Measurements from ENCODE around the gene DHRS7B. TPM values are rescaled to one million over a fixed set of nuclear protein-coding genes. Genes with fewer than 3 reads are reported as not detected.

Gene DHRS7B
- total and polyA plus RNA-seq, 4 donors: 14.3 to 21.9 (median 18.7) TPM

DNA sequence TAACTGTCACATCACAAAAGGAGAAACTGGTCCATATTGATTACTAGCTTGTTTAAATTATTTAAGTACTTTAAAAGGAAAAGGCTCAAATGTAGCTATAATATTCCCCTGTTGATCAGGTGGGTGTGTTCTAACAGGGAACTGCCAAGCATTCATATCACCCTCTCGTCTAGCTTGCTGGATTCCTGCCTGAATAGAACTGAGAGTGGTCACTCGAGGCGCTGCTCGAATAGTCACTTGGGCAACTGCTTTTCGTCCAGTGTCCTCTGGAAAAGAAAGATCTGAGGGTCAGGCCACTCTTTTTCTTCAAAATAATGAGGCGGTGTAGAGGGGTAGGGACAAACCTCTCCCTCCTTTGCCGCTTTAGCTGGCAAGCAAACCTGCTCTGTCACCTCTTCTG, 47.6 kb upstream of the DHRS7B start:
- TF ChIP-seq YY1 (IDR thresholded peaks at IDR 0.05) (no peak), JUND (IDR thresholded peaks at IDR 0.05) (no peak), EGR1 (IDR thresholded peaks at IDR 0.05; ENCODE audit: low read depth in 2 of 2) (no peak), GABPA (IDR thresholded peaks at IDR 0.05 in 1 of 2, conservative IDR thresholded peaks at IDR 0.05 in 1 of 2) (no peak), SP1 (IDR thresholded peaks at IDR 0.05) (no peak), NR2F2 (IDR thresholded peaks at IDR 0.05) (no peak), TAF1 (conservative IDR thresholded peaks at IDR 0.05) (no peak), RAD21 (IDR thresholded peaks at IDR 0.05) (no peak), HNF4G (IDR thresholded peaks at IDR 0.05) (no peak), RXRA (IDR thresholded peaks at IDR 0.05) (no peak), FOXA2 (IDR thresholded peaks at IDR 0.05) (no peak), FOXA1 (IDR thresholded peaks at IDR 0.05) (no peak), HNF4A (conservative IDR thresholded peaks at IDR 0.05) (no peak)
- TF ChIP-seq, protein P1, sequence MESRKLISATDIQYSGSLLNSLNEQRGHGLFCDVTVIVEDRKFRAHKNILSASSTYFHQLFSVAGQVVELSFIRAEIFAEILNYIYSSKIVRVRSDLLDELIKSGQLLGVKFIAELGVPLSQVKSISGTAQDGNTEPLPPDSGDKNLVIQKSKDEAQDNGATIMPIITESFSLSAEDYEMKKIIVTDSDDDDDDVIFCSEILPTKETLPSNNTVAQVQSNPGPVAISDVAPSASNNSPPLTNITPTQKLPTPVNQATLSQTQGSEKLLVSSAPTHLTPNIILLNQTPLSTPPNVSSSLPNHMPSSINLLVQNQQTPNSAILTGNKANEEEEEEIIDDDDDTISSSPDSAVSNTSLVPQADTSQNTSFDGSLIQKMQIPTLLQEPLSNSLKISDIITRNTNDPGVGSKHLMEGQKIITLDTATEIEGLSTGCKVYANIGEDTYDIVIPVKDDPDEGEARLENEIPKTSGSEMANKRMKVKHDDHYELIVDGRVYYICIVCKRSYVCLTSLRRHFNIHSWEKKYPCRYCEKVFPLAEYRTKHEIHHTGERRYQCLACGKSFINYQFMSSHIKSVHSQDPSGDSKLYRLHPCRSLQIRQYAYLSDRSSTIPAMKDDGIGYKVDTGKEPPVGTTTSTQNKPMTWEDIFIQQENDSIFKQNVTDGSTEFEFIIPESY (IDR thresholded peaks at IDR 0.05): no peak
- TF ChIP-seq, protein P2, sequence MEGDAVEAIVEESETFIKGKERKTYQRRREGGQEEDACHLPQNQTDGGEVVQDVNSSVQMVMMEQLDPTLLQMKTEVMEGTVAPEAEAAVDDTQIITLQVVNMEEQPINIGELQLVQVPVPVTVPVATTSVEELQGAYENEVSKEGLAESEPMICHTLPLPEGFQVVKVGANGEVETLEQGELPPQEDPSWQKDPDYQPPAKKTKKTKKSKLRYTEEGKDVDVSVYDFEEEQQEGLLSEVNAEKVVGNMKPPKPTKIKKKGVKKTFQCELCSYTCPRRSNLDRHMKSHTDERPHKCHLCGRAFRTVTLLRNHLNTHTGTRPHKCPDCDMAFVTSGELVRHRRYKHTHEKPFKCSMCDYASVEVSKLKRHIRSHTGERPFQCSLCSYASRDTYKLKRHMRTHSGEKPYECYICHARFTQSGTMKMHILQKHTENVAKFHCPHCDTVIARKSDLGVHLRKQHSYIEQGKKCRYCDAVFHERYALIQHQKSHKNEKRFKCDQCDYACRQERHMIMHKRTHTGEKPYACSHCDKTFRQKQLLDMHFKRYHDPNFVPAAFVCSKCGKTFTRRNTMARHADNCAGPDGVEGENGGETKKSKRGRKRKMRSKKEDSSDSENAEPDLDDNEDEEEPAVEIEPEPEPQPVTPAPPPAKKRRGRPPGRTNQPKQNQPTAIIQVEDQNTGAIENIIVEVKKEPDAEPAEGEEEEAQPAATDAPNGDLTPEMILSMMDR (IDR thresholded peaks at IDR 0.05; ENCODE audit: low read depth, low read length, missing input control): no peak
- TF ChIP-seq, protein P3, sequence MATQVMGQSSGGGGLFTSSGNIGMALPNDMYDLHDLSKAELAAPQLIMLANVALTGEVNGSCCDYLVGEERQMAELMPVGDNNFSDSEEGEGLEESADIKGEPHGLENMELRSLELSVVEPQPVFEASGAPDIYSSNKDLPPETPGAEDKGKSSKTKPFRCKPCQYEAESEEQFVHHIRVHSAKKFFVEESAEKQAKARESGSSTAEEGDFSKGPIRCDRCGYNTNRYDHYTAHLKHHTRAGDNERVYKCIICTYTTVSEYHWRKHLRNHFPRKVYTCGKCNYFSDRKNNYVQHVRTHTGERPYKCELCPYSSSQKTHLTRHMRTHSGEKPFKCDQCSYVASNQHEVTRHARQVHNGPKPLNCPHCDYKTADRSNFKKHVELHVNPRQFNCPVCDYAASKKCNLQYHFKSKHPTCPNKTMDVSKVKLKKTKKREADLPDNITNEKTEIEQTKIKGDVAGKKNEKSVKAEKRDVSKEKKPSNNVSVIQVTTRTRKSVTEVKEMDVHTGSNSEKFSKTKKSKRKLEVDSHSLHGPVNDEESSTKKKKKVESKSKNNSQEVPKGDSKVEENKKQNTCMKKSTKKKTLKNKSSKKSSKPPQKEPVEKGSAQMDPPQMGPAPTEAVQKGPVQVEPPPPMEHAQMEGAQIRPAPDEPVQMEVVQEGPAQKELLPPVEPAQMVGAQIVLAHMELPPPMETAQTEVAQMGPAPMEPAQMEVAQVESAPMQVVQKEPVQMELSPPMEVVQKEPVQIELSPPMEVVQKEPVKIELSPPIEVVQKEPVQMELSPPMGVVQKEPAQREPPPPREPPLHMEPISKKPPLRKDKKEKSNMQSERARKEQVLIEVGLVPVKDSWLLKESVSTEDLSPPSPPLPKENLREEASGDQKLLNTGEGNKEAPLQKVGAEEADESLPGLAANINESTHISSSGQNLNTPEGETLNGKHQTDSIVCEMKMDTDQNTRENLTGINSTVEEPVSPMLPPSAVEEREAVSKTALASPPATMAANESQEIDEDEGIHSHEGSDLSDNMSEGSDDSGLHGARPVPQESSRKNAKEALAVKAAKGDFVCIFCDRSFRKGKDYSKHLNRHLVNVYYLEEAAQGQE (IDR thresholded peaks at IDR 0.05): no peak
- TF ChIP-seq, protein P4, sequence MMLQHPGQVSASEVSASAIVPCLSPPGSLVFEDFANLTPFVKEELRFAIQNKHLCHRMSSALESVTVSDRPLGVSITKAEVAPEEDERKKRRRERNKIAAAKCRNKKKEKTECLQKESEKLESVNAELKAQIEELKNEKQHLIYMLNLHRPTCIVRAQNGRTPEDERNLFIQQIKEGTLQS (IDR thresholded peaks at IDR 0.05): no peak
- TF ChIP-seq, protein P5, sequence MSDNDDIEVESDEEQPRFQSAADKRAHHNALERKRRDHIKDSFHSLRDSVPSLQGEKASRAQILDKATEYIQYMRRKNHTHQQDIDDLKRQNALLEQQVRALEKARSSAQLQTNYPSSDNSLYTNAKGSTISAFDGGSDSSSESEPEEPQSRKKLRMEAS (IDR thresholded peaks at IDR 0.05): no peak
- H3K4me1 ChIP-seq (ENCODE audit: control insufficient read depth in 4 of 4, insufficient read depth in 4 of 4, low read length in 3 of 4): no peaks in the 10 kb centered on the region
- no peaks in the 10 kb centered on the region for H3K36me3 ChIP-seq (ENCODE audit: control insufficient read depth in 4 of 4, insufficient read depth in 3 of 4, low read depth in 1 of 4, low read length in 3 of 4)
- no peak overlapping the region for H3K9ac ChIP-seq (ENCODE audit: low read depth in 1 of 2, low read length in 2 of 2)
- peaks cover 0 to 5% (median 0%) of the 10 kb centered on the region in 4 donors for H3K27me3 ChIP-seq (ENCODE audit: control insufficient read depth in 4 of 4, insufficient read depth in 4 of 4, low read length in 3 of 4)
- no peak for DNase-seq (ENCODE audit: low spot score)
- 88% methylated on average over 7 of the region's 7 CpGs for WGBS
- H3K4me3 ChIP-seq (ENCODE audit: low read depth in 1 of 3, low read length in 3 of 3): no peak overlapping the region
- no peak overlapping the region for H3K27ac ChIP-seq (ENCODE audit: low read depth in 1 of 2, low read length in 2 of 2)
- no peaks in the 10 kb centered on the region for H3K9me3 ChIP-seq (ENCODE audit: control insufficient read depth in 4 of 4, low read length in 3 of 4)

Data from liver (tissue), 9 donors.